T-cell (primary cell): ENCODE data around the gene PRR20A. TPM values are rescaled to one million over a fixed set of nuclear protein-coding genes. Genes with fewer than 3 reads are reported as not detected.

Source experiments
- ATAC-seq, 4 experiments: fragments of 200-7000 bp in 3 of 4; fragments of 150-1000 bp in 1 of 4; cut with Tn5 transposase; replicated peaks in 1 of 4; 1 replicate in 3 of 4; 2 replicates in 1 of 4; pipeline ENCODE4 v1.10.0; 2021; ENCODE audit warnings: moderate library complexity in 3 of 4, mild to moderate bottlenecking in 2 of 4, moderate number of reproducible peaks in 1 of 4
- CTCF ChIA-PET, 2 donors: fragments of 300-600 bp; sonication (Branson Sonifier 250); formaldehyde crosslinking; loops; one replicate each; lab custom pipeline; 2022; ENCODE audit warnings: antibody characterized with exemption in 2 of 2; lab: Charles Lee
- POLR2A ChIA-PET, 2 donors: fragments of 300-600 bp; sonication (Branson Sonifier 250); formaldehyde crosslinking; loops; one replicate each; lab custom pipeline; 2022; ENCODE audit warnings: antibody characterized with exemption in 2 of 2; lab: Charles Lee
- DNase-seq, 35 experiments: peaks; one replicate each; pipeline versions ENCODE4 v3.0.0 to v3.0.0-alpha.2; 2013 to 2023
- H3K27ac ChIP-seq: one replicate; pipeline ENCODE4 v1.5.1; 2013; ENCODE audit warnings: low read length
- H3K27me3 ChIP-seq, 2 experiments: replicated peaks in 1 of 2; 1 replicate in 1 of 2; 2 replicates in 1 of 2; pipeline versions ENCODE4 v1.6.1 to v1.7.0; 2013; ENCODE audit warnings: low read length in 1 of 2, mixed read lengths in 1 of 2; ENCODE audit not compliant: control insufficient read depth in 2 of 2, insufficient read depth in 2 of 2; ENCODE audit errors: extremely low read depth in 1 of 2
- H3K36me3 ChIP-seq, 2 donors: 1 replicate in 1 of 2; 2 replicates in 1 of 2; pipeline versions ENCODE4 v1.6.1 to v1.7.0; 2013; ENCODE audit warnings: low read length in 1 of 2; ENCODE audit not compliant: control insufficient read depth in 2 of 2, insufficient read depth in 1 of 2; ENCODE audit errors: extremely low read depth in 1 of 2
- H3K4me1 ChIP-seq, 2 experiments: 1 replicate in 1 of 2; 2 replicates in 1 of 2; pipeline versions ENCODE4 v1.6.1 to v1.7.0; 2013; ENCODE audit warnings: low read length in 2 of 2, mixed read lengths in 1 of 2; ENCODE audit not compliant: insufficient read depth in 2 of 2, control insufficient read depth in 1 of 2; ENCODE audit errors: extremely low read depth in 1 of 2
- H3K4me3 ChIP-seq, 2 donors: 1 replicate in 1 of 2; 2 replicates in 1 of 2; pipeline versions ENCODE4 v1.5.1 to v1.7.0; 2013; ENCODE audit warnings: mild to moderate bottlenecking in 2 of 2, low read length in 1 of 2, moderate library complexity in 1 of 2; ENCODE audit not compliant: control insufficient read depth in 1 of 2; ENCODE audit errors: extremely low read depth in 1 of 2
- H3K9me3 ChIP-seq: 2 replicates; pipeline ENCODE4 v1.7.0; 2013
- H3K27ac Mint-ChIP-seq, 2 donors: one replicate each; pipeline ENCODE4 v1.8.0; 2020 to 2021; ENCODE audit warnings: mild to moderate bottlenecking in 2 of 2, mixed read lengths in 2 of 2
- H3K27me3 Mint-ChIP-seq, 2 donors: one replicate each; pipeline ENCODE4 v1.8.0; 2021 to 2022; ENCODE audit warnings: mixed read lengths in 2 of 2
- H3K36me3 Mint-ChIP-seq: one replicate; pipeline ENCODE4 v1.8.0; 2021; ENCODE audit warnings: mixed read lengths
- H3K4me1 Mint-ChIP-seq, 3 donors: one replicate each; pipeline ENCODE4 v1.8.0; 2020 to 2022; ENCODE audit warnings: mixed read lengths in 3 of 3, mild to moderate bottlenecking in 1 of 3
- H3K4me3 Mint-ChIP-seq, 3 donors: one replicate each; pipeline ENCODE4 v1.8.0; 2020 to 2022; ENCODE audit warnings: mild to moderate bottlenecking in 3 of 3, mixed read lengths in 3 of 3, moderate library complexity in 3 of 3
- H3K9me3 Mint-ChIP-seq, 3 donors: one replicate each; pipeline ENCODE4 v1.8.0; 2020 to 2022; ENCODE audit warnings: mixed read lengths in 3 of 3
- WGBS: methylation state at CpG from one replicate; pipeline ENCODE4 v1.1.5; 2013; ENCODE audit warnings: missing lambda C conversion rate; ENCODE audit not compliant: insufficient coverage; 5-methylcytosine and 5-hydroxymethylcytosine counted together
- total RNA-seq, 35 experiments: library from RNA in 6 of 35; stranded (reverse) in 6 of 35; fragments of 120-200 nt in 1 of 35; gene quantifications; one replicate each; pipeline versions ENCODE4 v1.2.1 to v1.2.4 and lab custom pipeline; 2013 to 2026

Gene PRR20A
- total RNA-seq, 5 donors from 2014 or later (not counting 1 experiment from before 2014, with no cell fraction given) = not detected

GRCh38 chr13:57191667-57192066 lies 50.9 kb downstream of the PRR20A start:
- no peaks in the 10 kb centered on the region for H3K36me3 Mint-ChIP-seq
- H3K9me3 ChIP-seq = no peaks in the 10 kb centered on the region
- H3K27me3 ChIP-seq = no peaks in the 10 kb centered on the region
- WGBS = no CpG with 5 or more reads among the region's 1 CpG
- no peak overlapping the region for H3K4me3 ChIP-seq
- H3K27me3 Mint-ChIP-seq = no peaks in the 10 kb centered on the region
- ChIA-PET POLR2A (no interaction called here), CTCF (no interaction called here)
- no peak overlapping the region for H3K4me3 Mint-ChIP-seq
- no peak for DNase-seq
- no peak overlapping the region for H3K27ac Mint-ChIP-seq
- H3K27ac ChIP-seq = no peak overlapping the region
- ATAC-seq = no peak
- H3K4me1 Mint-ChIP-seq = no peaks in the 10 kb centered on the region
- H3K4me1 ChIP-seq = no peaks in the 10 kb centered on the region
- no peaks in the 10 kb centered on the region for H3K36me3 ChIP-seq
- peaks cover 0 to 5% (median 0%) of the 10 kb centered on the region in 3 donors for H3K9me3 Mint-ChIP-seq

Other genes starting within 250 kb of the PRR20A start
- not detected for gene PRR20B, start 6.6 kb downstream of the PRR20A start, total RNA-seq
- not detected for gene PRR20C, start 13.1 kb downstream of the PRR20A start, total RNA-seq
- gene PRR20D, start 19.7 kb downstream of the PRR20A start, total RNA-seq = not detected
- gene PRR20E, start 26.3 kb downstream of the PRR20A start, total RNA-seq = not detected